SW480 (cell line): ENCODE measurements around the gene CD1C.
"Not testable (repeated sequence)": the region's sequence is repeated elsewhere in the genome, so short reads cannot be mapped to it uniquely, and the experiment has no call there.

Experiments
- DNase-seq: peaks from one replicate; pipeline ENCODE4 v3.0.0-alpha.2; 2016; ENCODE audit warnings: low spot score

The CD1C gene

DNA sequence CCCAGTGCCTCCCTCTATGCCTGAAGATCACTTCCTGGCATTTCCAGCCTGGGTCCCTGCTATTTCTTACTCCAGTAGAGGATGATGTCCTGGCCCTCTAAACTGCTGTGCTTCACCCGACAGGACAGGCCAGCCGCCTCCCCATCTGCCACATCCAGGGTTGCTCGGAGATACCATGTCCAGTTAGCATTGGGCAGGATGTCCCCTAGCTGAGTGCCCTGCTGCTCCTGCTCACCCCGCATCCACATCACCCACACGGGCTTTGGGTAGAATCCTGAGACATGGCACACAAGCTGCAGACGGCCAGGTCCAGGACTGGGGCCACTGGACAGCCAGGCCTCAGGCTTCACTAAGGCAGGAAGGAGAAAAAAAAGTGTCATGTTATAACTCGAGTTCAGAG, 39.6 kb downstream of the CD1C start:
- DNase-seq, result no peak

DNA sequence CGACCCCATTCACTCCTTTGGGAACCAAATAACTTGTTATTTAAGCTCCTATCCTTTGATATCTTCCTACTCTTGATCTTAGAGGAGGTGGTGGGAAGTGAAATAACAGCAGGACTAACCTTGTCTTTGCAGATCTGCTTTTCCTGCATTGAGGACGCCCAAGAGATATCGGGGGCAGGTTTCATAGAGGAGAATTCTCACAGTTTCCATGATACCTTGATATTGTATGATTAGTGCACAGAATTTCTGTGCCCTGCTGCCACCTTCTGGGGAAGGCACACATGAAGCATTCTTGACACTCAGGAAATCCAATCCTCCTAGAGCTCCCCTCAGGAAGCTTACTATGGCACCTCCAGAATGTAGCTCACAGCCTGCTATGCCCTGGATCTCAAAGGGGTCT, 40.0 kb downstream of the CD1C start:
- DNase-seq, result no peak

DNA sequence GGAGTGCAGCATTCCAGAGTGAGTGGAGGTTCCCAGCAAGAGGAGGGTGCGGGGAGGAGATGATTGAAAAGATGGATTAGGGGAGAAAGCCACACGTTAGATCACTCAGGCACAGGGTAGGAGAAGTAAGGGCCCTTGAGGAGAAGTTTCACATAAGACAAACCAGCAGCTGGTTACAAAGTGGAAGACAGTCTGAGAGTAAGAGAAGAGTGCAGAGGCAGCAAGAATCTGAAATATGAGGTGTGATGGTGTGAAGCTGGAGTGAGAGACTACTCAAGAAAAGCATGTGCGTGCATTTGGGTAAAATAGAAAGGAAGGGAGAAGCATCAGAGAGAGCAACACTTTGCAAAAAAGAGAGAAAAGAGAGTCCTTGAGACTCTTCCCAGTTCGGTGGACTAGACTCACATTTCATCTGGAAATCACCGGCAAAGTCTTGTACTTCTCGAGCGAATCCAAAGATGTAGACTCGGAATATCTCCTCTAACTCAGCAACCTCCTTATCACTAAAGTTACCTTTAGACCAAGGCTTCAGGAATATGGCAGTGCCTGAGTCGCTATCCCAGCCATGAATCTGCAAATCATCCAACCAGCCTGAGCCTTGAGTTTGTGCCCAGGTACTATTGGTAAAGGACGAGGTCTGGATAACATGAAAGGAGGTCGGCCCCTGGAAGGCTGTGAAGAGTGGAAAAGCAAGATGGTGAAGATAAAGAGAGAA, 40.8 kb downstream of the CD1C start:
- DNase-seq, result no peak

DNA sequence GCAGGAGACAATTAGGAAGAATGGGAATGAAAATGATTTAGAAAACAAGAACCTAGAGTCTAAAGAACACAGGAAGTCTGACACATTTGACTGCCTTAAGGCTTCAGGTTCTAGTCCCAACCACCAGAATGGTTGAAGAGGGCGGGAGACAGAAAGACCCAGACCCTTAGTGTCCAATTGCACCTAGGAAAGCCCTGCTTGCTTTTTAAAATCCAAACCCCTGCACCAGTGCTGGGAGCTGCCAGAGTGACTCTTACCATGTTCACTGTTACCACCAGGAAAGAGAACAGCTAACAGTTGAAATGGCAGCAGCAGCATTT, 41.3 kb downstream of the CD1C start:
- DNase-seq, result no peak

DNA sequence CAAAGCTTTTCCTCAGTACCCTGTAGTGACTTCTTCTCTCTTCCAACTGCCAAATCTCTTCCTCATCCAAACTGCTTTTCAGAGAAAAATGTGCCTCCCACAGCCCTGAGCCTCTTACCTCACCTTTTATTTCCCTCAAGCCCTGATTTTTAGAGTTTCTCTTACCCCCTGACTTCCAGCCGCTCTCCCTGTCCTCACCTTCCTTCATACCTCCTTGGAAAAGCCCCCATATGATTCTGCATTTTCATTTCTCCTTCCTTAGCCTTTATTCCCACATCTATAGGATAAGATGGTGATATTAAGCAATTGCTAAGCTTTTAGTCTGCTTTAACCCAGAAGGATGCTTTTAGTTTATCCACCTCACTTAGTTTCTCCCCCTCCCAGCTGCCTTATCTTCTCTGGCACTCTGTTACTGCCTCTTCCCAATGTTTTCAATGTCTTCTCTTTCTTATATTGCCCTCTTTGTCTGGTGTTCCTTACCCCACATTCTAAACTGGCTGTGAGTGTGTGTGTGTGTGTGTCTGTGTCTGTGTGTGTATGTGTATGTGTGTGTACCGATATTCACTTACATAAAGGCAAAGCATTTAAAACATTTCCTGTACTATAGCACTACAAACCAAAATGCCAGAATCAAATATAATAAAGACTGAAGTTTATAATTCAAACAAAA, 41.9 kb downstream of the CD1C start, which contains the start of gene CD1B:
Gene CD1B, minus strand, starts transcription at position 51 of the 670 bp plus-strand sequence. CDS start 108 bp downstream, outside the sequence.
- DNase-seq, result no peak

DNA sequence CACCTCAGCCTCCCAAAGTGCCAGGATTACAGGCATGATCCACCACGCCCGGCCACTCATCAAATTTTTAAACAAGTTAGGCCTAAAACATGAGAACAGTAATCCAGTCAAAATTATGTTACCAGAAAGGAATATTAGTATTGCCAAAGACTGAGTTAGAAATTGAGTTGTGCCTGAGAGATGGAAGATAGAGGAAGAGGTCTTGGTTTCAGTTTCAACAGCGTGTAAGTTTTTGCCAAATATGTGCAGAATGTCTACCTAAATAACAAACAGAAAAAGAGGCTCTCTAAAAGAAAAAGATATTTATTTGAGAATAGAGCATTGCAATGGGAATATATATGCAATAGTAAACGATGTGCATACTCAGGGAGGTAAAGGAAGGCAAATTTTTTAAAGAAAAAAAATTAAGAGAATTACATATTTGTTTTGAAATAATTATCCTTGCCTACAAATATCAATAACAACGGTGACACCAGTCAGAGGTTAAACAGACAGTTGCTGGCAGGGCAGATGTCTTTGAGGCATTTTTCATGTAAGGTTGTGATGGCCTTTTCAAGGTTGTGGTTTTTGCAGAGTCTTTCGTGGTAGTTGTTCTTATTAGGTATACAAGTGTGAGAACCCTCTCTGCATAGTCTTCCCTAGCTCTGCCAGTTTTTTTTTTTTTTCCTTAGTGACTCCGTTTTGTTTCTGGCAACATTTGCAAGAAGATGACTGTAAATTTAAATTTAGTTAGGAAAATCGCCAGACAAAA, 43.9 kb downstream of the CD1C start:
- no peak for DNase-seq

DNA sequence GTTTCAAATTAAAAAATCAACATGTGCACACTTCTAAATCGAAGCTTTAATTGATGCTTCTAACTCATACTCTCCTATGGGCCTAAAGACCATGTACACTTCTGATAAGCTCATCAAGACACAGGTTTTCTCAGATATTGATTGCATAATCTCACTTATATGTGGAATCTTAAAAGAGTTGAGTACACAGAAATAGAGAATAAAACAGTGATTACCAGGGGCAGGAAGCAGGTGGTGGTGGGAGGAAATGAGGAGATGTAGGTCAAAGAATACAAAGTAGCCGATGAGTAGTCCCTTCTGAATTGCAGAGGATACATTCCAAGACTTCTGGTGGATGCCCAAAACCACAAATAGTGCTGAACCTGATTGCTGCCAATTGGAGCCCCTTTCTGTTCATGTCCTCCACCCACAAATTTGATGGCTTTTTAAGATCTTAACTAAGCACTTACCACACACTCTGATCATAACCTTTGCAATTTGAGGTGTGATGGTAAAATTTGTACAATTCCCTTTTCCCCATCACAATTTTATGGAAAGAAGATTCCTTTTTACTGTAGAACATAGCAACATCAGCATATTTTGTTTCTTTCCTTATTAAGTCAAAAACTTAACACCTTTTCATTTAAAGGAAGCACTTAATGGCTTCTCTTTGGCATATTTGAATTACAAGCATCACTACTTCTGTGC, 44.9 kb downstream of the CD1C start:
- no peak for DNase-seq

DNA sequence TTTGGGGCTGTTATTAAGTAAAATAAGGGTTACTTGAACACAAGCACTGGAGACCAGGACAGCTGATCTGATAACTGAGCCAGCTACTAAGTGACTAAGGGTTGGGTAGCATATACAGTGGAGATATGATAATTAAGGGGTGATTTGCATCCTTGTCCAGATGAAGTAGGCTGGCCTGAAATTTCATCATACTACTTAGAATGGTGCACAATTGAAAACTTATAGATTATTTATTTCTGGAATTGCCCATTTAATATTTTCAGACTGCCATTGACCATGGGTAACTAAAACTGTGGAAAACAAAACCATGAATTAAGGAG, 45.5 kb downstream of the CD1C start:
- no peak for DNase-seq

DNA sequence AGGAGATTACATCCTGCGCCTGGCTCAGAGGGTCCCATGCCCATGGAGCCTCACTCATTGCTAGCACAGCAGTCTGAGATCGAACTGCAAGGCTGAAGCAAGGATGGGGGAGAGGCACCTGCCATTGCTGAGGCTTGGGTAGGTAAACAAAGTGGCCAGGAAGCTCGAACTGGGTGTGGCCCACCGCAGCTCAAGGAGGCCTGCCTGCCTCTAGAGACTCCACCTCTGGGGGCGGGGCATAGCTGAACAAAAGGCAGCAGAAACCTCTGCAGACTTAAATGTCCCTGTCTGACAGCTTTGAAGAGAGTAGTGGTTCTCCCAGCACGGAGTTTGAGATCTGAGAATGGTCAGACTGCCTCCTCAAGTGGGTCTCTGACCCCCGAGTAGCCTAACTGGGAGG, 46.7 kb downstream of the CD1C start:
- not testable (repeated sequence) for DNase-seq
